ENCODE data around the gene NR3C2. TPM values are rescaled to one million over a fixed set of nuclear protein-coding genes. Genes with fewer than 3 reads are reported as not detected.

Gene NR3C2
- total RNA-seq, 1 experiment from 2014 or later: 2.8 TPM

GRCh38 chr4:148062301-148062950 is 379.8 kb downstream of the NR3C2 start:
- ChIA-PET CTCF (no interaction called here), POLR2A (ENCODE audit: unreplicated experiment) (no interaction called here)
- Histone ChIP-seq H3K79me2 (ENCODE audit: low read length) (no peaks in the 10 kb centered on the region), H3K27ac (ENCODE audit: low read length) (no peak overlapping the region), H3F3A (ENCODE audit: low read length, unreplicated experiment) (no peaks in the 10 kb centered on the region), H3K4me3 (ENCODE audit: low read length) (no peak overlapping the region), H3K4me2 (ENCODE audit: low read length) (no peak overlapping the region), H3K27me3 (ENCODE audit: low read length) (no peaks in the 10 kb centered on the region), H3K9me2 (replicated peaks; ENCODE audit: low read length) (no peaks in the 10 kb centered on the region), H3K36me3 (ENCODE audit: low read depth, low read length) (no peaks in the 10 kb centered on the region), H3K4me1 (ENCODE audit: insufficient read depth, low read length) (no peaks in the 10 kb centered on the region), H4K20me1 (ENCODE audit: low read length) (no peaks in the 10 kb centered on the region), H2AFZ (ENCODE audit: low read length) (no peak overlapping the region), H3K9ac (ENCODE audit: low read length) (no peak overlapping the region), H3K9me3 (ENCODE audit: low read length) (no peaks in the 10 kb centered on the region)
- ATAC-seq (no peak), DNase-seq (no peak)
- intact Hi-C loops (cut with micrococcal nuclease): no loop called here
- BruUV-seq (replicated peaks): no TSS peak
- TF ChIP-seq EZH2phosphoT487 (IDR thresholded peaks at IDR 0.05; ENCODE audit: borderline replicate concordance, low read length): no peak
- TF ChIP-seq CTCF (conservative IDR thresholded peaks at IDR 0.05; ENCODE audit: low read depth, low read length): no peak
- TF ChIP-seq EZH2 (IDR thresholded peaks at IDR 0.05; ENCODE audit: low read length, unreplicated experiment): no peak

DNA sequence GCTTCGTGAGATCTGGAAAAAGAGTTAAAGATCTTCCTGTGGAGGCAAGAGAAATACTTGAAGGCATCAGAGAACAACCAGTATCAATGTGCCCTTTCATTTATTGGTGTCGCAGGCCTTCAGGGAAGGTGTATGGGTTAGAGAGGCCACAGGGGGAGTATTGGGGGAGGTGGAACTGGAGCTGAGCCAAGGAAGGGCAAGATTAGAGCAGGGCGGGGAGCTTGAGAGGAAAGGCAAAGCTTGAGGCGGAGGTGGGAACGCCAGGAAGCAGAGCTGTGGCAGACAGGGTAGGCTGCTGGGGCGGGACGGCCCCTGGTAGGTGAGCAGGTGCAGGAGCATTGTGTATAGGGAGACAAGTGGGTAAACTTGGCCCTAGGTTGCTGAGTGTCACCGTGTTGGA is 380.4 kb downstream of the NR3C2 start:
- Histone ChIP-seq H4K20me1 (ENCODE audit: low read length) (no peaks in the 10 kb centered on the region), H3K79me2 (ENCODE audit: low read length) (no peaks in the 10 kb centered on the region), H3F3A (ENCODE audit: low read length, unreplicated experiment) (no peaks in the 10 kb centered on the region), H3K27ac (ENCODE audit: low read length) (no peak overlapping the region), H3K4me1 (ENCODE audit: insufficient read depth, low read length) (no peaks in the 10 kb centered on the region), H3K4me3 (ENCODE audit: low read length) (no peak overlapping the region), H3K9me2 (replicated peaks; ENCODE audit: low read length) (no peaks in the 10 kb centered on the region), H3K9me3 (ENCODE audit: low read length) (no peaks in the 10 kb centered on the region), H2AFZ (ENCODE audit: low read length) (no peak overlapping the region), H3K4me2 (ENCODE audit: low read length) (no peak overlapping the region), H3K9ac (ENCODE audit: low read length) (no peak overlapping the region), H3K27me3 (ENCODE audit: low read length) (no peaks in the 10 kb centered on the region), H3K36me3 (ENCODE audit: low read depth, low read length) (no peaks in the 10 kb centered on the region)
- intact Hi-C loops (cut with micrococcal nuclease): no loop called here
- ChIA-PET CTCF (no interaction called here), POLR2A (ENCODE audit: unreplicated experiment) (no interaction called here)
- no peak for DNase-seq
- TF ChIP-seq CTCF (conservative IDR thresholded peaks at IDR 0.05; ENCODE audit: low read depth, low read length): no peak
- TF ChIP-seq EZH2phosphoT487 (IDR thresholded peaks at IDR 0.05; ENCODE audit: borderline replicate concordance, low read length): no peak
- TF ChIP-seq EZH2 (IDR thresholded peaks at IDR 0.05; ENCODE audit: low read length, unreplicated experiment): no peak
- no TSS peak for BruUV-seq (replicated peaks)
- ATAC-seq: no peak

GRCh38 chr4:148061141-148061481 is 381.1 kb downstream of the NR3C2 start:
- no peaks in the 10 kb centered on the region for H4K20me1 ChIP-seq (ENCODE audit: low read length)
- H3K9ac ChIP-seq (ENCODE audit: low read length): no peak overlapping the region
- POLR2A ChIA-PET (ENCODE audit: unreplicated experiment): no interaction called here
- no TSS peak for BruUV-seq (replicated peaks)
- CTCF ChIA-PET: no interaction called here
- no peaks in the 10 kb centered on the region for H3K9me3 ChIP-seq (ENCODE audit: low read length)
- TF ChIP-seq CTCF (conservative IDR thresholded peaks at IDR 0.05; ENCODE audit: low read depth, low read length): no peak
- TF ChIP-seq EZH2 (IDR thresholded peaks at IDR 0.05; ENCODE audit: low read length, unreplicated experiment): no peak
- TF ChIP-seq EZH2phosphoT487 (IDR thresholded peaks at IDR 0.05; ENCODE audit: borderline replicate concordance, low read length): no peak
- H3K9me2 ChIP-seq (replicated peaks; ENCODE audit: low read length): no peaks in the 10 kb centered on the region
- H3K4me2 ChIP-seq (ENCODE audit: low read length): no peak overlapping the region
- H3K36me3 ChIP-seq (ENCODE audit: low read depth, low read length): no peaks in the 10 kb centered on the region
- no peak overlapping the region for H3K4me3 ChIP-seq (ENCODE audit: low read length)
- no peak for ATAC-seq
- no peak overlapping the region for H2AFZ ChIP-seq (ENCODE audit: low read length)
- intact Hi-C loops (cut with micrococcal nuclease): no loop called here
- H3K79me2 ChIP-seq (ENCODE audit: low read length): no peaks in the 10 kb centered on the region
- no peaks in the 10 kb centered on the region for H3K27me3 ChIP-seq (ENCODE audit: low read length)
- no peaks in the 10 kb centered on the region for H3F3A ChIP-seq (ENCODE audit: low read length, unreplicated experiment)
- DNase-seq: no peak
- H3K27ac ChIP-seq (ENCODE audit: low read length): no peak overlapping the region
- H3K4me1 ChIP-seq (ENCODE audit: insufficient read depth, low read length): no peaks in the 10 kb centered on the region
